Mesothelial cell of epicardium (in vitro differentiated cells): Measurements from ENCODE around the gene SERINC2. TPM values are rescaled to one million over a fixed set of nuclear protein-coding genes. Genes with fewer than 3 reads are reported as not detected.

Experiments used
- DNase-seq, 2 experiments: peaks; one replicate each; pipeline ENCODE4 v3.0.0; 2021; ENCODE audit warnings: low spot score in 2 of 2; ENCODE audit not compliant: unreplicated experiment in 2 of 2
- H3K27ac Mint-ChIP-seq: 2 replicates; pipeline ENCODE4 v1.8.0; 2021; ENCODE audit warnings: mixed read lengths
- H3K27me3 Mint-ChIP-seq: 2 replicates; pipeline ENCODE4 v1.8.0; 2021; ENCODE audit warnings: low read depth, mixed read lengths
- H3K36me3 Mint-ChIP-seq: 2 replicates; pipeline ENCODE4 v1.8.0; 2021; ENCODE audit warnings: mixed read lengths
- H3K4me1 Mint-ChIP-seq: 2 replicates; pipeline ENCODE4 v1.8.0; 2021; ENCODE audit warnings: mixed read lengths
- H3K4me3 Mint-ChIP-seq: 2 replicates; pipeline ENCODE4 v1.8.0; 2021; ENCODE audit warnings: mild to moderate bottlenecking, moderate library complexity, mixed read lengths
- H3K9me3 Mint-ChIP-seq: 2 replicates; pipeline ENCODE4 v1.8.0; 2021; ENCODE audit warnings: mixed read lengths
- total RNA-seq: library from RNA; stranded (reverse); gene quantifications from 3 replicates; pipeline ENCODE4 v1.2.1, GENCODE V29; 2021
- TF ChIP-seq, protein P1 (sequence below): fragments of 200-600 bp; sonication (generic); IDR thresholded peaks from one replicate; pipeline ENCODE4 v1.5.0; 2021; ENCODE audit warnings: antibody characterized with exemption; ENCODE audit not compliant: unreplicated experiment

The SERINC2 gene
- total RNA-seq, 1 donor from 2014 or later, result 45.4 TPM

DNA sequence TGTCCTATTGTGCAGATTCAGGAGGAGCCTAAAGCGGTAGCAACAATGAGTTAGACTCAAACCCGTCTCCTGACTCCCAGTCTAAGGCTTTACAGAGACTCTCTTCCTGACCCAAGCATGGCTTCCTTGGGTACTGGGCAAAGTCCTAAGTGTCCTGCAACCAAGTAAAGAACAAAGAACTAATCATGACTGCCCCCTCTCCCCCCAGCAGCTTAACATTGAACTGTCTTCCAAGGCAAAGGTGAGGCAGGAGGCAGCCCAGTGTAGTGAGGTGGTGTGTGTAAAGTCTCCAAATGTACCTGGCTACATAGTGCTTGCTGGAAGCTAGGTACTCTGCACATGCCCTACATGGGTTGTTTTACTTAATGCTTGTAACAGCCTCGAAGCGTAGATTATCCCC lies 42.4 kb upstream of the SERINC2 start:
- Mint-ChIP-seq H3K4me3 (no peak overlapping the region), H3K27me3 (no peaks in the 10 kb centered on the region), H3K9me3 (no peaks in the 10 kb centered on the region), H3K4me1 (peaks cover 23% of the 10 kb centered on the region), H3K27ac (no peak overlapping the region), H3K36me3 (peaks cover 7% of the 10 kb centered on the region)
- DNase-seq, result no peak
- TF ChIP-seq, protein P1, sequence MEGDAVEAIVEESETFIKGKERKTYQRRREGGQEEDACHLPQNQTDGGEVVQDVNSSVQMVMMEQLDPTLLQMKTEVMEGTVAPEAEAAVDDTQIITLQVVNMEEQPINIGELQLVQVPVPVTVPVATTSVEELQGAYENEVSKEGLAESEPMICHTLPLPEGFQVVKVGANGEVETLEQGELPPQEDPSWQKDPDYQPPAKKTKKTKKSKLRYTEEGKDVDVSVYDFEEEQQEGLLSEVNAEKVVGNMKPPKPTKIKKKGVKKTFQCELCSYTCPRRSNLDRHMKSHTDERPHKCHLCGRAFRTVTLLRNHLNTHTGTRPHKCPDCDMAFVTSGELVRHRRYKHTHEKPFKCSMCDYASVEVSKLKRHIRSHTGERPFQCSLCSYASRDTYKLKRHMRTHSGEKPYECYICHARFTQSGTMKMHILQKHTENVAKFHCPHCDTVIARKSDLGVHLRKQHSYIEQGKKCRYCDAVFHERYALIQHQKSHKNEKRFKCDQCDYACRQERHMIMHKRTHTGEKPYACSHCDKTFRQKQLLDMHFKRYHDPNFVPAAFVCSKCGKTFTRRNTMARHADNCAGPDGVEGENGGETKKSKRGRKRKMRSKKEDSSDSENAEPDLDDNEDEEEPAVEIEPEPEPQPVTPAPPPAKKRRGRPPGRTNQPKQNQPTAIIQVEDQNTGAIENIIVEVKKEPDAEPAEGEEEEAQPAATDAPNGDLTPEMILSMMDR, result no peak

DNA sequence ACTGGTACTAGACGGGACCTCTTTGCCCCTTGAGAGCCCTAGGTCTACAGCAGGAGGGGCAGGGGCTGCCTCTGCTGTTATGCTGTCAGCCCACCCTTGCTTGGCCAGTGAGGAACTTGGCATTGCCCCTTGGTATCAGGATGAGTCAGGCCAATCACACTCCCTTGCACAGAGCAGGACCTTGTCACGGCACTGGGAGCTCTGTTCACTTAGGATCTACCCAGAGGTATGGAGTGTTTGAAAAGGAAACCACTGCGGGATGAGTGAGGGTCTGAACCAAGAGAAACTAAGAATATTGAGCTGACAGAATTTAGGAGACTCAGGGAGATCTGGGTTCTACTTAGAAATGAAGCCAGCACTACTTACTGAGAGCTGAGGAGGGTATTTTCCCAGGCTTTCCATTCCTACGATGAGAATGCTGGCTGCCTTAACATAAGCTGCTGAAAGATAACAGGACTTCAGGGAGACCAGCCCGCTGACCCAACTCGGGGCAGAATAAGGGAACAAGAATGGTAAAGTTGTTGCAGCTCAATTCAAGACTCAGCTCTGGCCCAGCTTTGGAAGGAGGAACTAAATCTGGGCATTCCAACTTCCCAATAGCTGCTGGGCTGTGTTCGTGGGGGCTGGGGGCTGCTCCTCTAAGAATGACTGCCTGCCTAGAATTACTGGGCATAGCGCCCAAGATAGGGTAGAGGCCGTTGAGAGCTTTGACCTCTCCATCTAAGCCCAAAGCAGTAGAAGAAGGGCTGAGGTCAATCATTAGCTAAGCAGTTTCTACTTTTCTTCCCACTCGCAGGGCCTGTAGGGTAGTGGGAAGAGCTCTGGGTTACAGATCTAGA lies 41.7 kb upstream of the SERINC2 start:
- H3K4me3 Mint-ChIP-seq, result no peak overlapping the region
- TF ChIP-seq, protein P1, result no peak
- peaks cover 23% of the 10 kb centered on the region for H3K4me1 Mint-ChIP-seq
- peak overlapping the region; percentile 13 for H3K27ac Mint-ChIP-seq
- peaks cover 5% of the 10 kb centered on the region for H3K36me3 Mint-ChIP-seq
- H3K27me3 Mint-ChIP-seq, result no peaks in the 10 kb centered on the region
- DNase-seq, result no peak
- H3K9me3 Mint-ChIP-seq, result no peaks in the 10 kb centered on the region

DNA sequence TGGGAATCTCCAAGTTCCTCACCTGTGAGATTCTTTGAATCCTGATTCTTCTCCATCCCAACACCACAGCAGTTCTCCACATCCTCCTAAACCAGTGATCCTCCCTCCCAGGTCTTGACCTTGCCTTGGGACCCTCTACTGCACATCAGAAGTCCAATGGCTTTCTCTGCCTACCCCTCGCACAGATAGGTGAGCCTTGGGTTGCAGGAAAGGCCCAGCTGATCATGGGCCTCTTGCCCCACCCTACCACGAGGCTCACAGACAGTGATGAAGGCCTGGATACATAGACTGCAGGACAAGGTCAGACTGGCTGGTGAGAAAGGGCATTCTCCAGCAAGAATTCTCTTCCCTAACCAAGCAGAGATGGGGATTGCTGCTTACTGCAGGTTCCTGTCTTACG lies 41.0 kb upstream of the SERINC2 start:
- no peak for DNase-seq
- Mint-ChIP-seq H3K36me3 (peaks cover 5% of the 10 kb centered on the region), H3K4me1 (peaks cover 28% of the 10 kb centered on the region), H3K27me3 (no peaks in the 10 kb centered on the region), H3K9me3 (no peaks in the 10 kb centered on the region), H3K27ac (peak overlapping the region; percentile 98), H3K4me3 (no peak overlapping the region)
- TF ChIP-seq, protein P1, result no peak

GRCh38 chr1:31372751-31373055 lies 40.3 kb upstream of the SERINC2 start:
- peak overlapping the region; percentile 77 for H3K4me3 Mint-ChIP-seq
- H3K27ac Mint-ChIP-seq, result peak overlapping the region; percentile 98
- TF ChIP-seq, protein P1, result no peak
- no peaks in the 10 kb centered on the region for H3K36me3 Mint-ChIP-seq
- H3K4me1 Mint-ChIP-seq, result peaks cover 28% of the 10 kb centered on the region
- no peaks in the 10 kb centered on the region for H3K9me3 Mint-ChIP-seq
- DNase-seq, result no peak
- no peaks in the 10 kb centered on the region for H3K27me3 Mint-ChIP-seq

DNA sequence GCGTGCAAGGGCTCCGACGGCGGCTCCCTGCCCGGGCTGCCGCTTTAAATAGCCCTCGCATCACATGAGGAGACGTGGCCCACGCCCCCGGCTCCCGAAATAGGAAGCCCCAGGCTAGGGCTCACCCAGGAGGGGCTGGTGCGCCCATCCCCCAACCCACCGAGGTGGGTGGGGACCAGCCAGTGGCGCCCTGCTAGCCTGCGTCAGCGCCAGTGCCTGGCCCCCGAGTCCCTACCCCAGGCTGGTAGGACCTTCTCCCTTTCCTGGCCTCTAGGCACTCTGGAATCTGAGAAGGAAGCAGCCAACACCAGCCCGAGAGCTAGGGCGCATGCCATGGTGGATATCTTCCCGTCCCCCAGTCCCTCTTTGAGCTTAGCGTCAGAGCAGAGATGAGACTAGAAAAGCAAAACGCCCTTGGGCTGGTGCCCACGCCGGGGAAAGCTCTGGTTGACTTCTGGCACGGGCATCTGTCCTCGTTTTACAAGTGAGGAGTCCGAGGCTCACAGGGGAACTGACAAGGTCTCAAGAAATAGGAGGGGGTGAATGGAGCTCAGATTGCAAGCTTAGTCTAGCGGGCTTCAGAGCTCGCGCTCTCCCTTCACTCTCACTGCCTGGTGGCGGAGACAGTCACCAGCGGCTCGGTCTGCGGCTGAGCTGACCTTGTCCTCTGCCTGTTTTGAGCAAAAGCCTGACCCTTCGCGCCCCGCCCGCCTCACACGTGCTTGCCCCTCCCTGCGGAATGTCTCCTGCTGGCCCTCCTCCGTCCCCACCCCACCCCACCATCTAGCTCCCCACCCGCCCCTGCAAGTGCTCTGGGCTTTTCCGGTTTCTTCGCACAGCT lies 39.7 kb upstream of the SERINC2 start, which contains the start of gene FABP3:
TSS of gene FABP3 (minus strand) at position 21 of the 841 bp plus-strand sequence. CDS start 62 bp downstream, outside the sequence.
- Mint-ChIP-seq H3K4me1 (peaks cover 28% of the 10 kb centered on the region), H3K27ac (peak within 1 kb of the TSS; percentile 98), H3K4me3 (peak within 1 kb of the TSS; percentile 77), H3K27me3 (no peaks in the 10 kb centered on the region), H3K36me3 (no peaks in the 10 kb centered on the region), H3K9me3 (no peaks in the 10 kb centered on the region)
- TF ChIP-seq, protein P1, result no peak
- DNase-seq, result peak; percentile 40 to 77
